ENCODE data around the gene PFKFB3.

Gene PFKFB3

GRCh38 chr10:6254201-6254600, 51.5 kb downstream of the PFKFB3 start (continued):
- TF ChIP-seq, protein P1, sequence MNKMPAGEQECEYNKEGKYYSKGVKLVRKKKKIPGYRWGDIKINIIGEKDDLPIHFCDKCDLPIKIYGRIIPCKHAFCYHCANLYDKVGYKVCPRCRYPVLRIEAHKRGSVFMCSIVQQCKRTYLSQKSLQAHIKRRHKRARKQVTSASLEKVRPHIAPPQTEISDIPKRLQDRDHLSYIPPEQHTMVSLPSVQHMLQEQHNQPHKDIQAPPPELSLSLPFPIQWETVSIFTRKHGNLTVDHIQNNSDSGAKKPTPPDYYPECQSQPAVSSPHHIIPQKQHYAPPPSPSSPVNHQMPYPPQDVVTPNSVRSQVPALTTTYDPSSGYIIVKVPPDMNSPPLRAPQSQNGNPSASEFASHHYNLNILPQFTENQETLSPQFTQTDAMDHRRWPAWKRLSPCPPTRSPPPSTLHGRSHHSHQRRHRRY (tag by site-specific recombination; IDR thresholded peaks at IDR 0.05), result no peak
- TF ChIP-seq ZNF623 (tag by site-specific recombination; IDR thresholded peaks at IDR 0.05) (no peak), ZNF707 (tag by site-specific recombination; IDR thresholded peaks at IDR 0.05) (no peak), ZNF221 (tag by site-specific recombination; IDR thresholded peaks at IDR 0.05; ENCODE audit: borderline replicate concordance) (no peak), ZNF10 (tag by site-specific recombination; IDR thresholded peaks at IDR 0.05) (no peak), ZNF510 (tag by site-specific recombination; IDR thresholded peaks at IDR 0.05; ENCODE audit: insufficient replicate concordance) (no peak), ZNF366 (tag by site-specific recombination; conservative IDR thresholded peaks at IDR 0.05) (no peak), ZNF169 (tag by site-specific recombination; IDR thresholded peaks at IDR 0.05) (no peak), ZFP69B (tag by site-specific recombination; IDR thresholded peaks at IDR 0.05) (no peak), ZNF223 (tag by site-specific recombination; IDR thresholded peaks at IDR 0.05) (no peak), ZNF132 (tag by site-specific recombination; IDR thresholded peaks at IDR 0.05; ENCODE audit: borderline replicate concordance) (no peak), ZSCAN23 (tag by site-specific recombination; IDR thresholded peaks at IDR 0.05) (no peak)
- TF ChIP-seq, protein P2, sequence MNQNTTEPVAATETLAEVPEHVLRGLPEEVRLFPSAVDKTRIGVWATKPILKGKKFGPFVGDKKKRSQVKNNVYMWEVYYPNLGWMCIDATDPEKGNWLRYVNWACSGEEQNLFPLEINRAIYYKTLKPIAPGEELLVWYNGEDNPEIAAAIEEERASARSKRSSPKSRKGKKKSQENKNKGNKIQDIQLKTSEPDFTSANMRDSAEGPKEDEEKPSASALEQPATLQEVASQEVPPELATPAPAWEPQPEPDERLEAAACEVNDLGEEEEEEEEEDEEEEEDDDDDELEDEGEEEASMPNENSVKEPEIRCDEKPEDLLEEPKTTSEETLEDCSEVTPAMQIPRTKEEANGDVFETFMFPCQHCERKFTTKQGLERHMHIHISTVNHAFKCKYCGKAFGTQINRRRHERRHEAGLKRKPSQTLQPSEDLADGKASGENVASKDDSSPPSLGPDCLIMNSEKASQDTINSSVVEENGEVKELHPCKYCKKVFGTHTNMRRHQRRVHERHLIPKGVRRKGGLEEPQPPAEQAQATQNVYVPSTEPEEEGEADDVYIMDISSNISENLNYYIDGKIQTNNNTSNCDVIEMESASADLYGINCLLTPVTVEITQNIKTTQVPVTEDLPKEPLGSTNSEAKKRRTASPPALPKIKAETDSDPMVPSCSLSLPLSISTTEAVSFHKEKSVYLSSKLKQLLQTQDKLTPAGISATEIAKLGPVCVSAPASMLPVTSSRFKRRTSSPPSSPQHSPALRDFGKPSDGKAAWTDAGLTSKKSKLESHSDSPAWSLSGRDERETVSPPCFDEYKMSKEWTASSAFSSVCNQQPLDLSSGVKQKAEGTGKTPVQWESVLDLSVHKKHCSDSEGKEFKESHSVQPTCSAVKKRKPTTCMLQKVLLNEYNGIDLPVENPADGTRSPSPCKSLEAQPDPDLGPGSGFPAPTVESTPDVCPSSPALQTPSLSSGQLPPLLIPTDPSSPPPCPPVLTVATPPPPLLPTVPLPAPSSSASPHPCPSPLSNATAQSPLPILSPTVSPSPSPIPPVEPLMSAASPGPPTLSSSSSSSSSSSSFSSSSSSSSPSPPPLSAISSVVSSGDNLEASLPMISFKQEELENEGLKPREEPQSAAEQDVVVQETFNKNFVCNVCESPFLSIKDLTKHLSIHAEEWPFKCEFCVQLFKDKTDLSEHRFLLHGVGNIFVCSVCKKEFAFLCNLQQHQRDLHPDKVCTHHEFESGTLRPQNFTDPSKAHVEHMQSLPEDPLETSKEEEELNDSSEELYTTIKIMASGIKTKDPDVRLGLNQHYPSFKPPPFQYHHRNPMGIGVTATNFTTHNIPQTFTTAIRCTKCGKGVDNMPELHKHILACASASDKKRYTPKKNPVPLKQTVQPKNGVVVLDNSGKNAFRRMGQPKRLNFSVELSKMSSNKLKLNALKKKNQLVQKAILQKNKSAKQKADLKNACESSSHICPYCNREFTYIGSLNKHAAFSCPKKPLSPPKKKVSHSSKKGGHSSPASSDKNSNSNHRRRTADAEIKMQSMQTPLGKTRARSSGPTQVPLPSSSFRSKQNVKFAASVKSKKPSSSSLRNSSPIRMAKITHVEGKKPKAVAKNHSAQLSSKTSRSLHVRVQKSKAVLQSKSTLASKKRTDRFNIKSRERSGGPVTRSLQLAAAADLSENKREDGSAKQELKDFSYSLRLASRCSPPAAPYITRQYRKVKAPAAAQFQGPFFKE (tag by site-specific recombination; IDR thresholded peaks at IDR 0.05; ENCODE audit: borderline replicate concordance), result no peak
- TF ChIP-seq, protein P3, sequence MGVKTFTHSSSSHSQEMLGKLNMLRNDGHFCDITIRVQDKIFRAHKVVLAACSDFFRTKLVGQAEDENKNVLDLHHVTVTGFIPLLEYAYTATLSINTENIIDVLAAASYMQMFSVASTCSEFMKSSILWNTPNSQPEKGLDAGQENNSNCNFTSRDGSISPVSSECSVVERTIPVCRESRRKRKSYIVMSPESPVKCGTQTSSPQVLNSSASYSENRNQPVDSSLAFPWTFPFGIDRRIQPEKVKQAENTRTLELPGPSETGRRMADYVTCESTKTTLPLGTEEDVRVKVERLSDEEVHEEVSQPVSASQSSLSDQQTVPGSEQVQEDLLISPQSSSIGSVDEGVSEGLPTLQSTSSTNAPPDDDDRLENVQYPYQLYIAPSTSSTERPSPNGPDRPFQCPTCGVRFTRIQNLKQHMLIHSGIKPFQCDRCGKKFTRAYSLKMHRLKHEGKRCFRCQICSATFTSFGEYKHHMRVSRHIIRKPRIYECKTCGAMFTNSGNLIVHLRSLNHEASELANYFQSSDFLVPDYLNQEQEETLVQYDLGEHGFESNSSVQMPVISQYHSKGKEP (tag by site-specific recombination; IDR thresholded peaks at IDR 0.05), result no peak

DNA sequence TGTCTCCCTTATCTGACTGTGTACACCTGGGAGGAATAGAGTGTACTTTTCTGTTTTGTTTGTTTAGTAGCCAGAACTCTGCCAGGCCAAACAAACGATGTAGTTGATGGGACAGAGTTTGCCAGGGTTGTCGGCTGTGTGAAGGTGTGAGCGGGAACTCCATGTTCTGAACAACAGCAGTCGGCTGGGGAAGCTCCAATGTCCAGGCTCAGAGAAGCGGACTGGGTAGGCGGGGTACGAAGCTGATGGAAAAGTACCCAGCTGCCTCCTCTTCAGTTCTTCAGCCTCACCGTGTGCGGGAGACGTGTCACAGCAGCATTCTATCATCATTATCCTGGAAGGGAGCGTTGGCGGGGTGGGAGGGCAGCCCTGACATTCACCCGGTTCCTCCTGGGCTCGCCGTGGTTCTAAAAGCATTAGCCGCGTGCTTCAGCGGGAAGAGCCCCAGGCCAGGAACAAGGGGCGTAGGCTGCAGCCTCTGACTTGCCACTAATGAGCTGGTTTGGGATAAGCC, 52.9 kb downstream of the PFKFB3 start:
- no peak overlapping the region for H3K4me3 ChIP-seq (ENCODE audit: low read depth, low read length)
- H3K36me3 ChIP-seq (ENCODE audit: control insufficient read depth in 2 of 2, insufficient read depth in 1 of 2, low read length in 2 of 2), result no peaks in the 10 kb centered on the region
- TF ChIP-seq ZFHX2 (tag by site-specific recombination; conservative IDR thresholded peaks at IDR 0.05), result peak; percentile 28; the same call in 1 of the 2 replicates
- TF ChIP-seq EGR2 (tag by site-specific recombination; IDR thresholded peaks at IDR 0.05; ENCODE audit: low read depth), result peak; percentile 69
- TF ChIP-seq, protein P2 (tag by site-specific recombination; IDR thresholded peaks at IDR 0.05; ENCODE audit: borderline replicate concordance), result no peak
- H3K27ac ChIP-seq (ENCODE audit: extremely low read depth, low read depth, low read length), result no peak overlapping the region
- H3K4me1 ChIP-seq (ENCODE audit: control insufficient read depth, insufficient read depth, low read length), result no peaks in the 10 kb centered on the region
- CTCF ChIA-PET, result no interaction called here
- POLR2A ChIA-PET, result no interaction called here
- no peaks in the 10 kb centered on the region for H3K9me3 ChIP-seq (ENCODE audit: control insufficient read depth, insufficient read depth, low read depth, low read length)
